Measurements from ENCODE around the gene CORO2A. TPM values are rescaled to one million over a fixed set of nuclear protein-coding genes. Genes with fewer than 3 reads are reported as not detected.

The CORO2A gene
- total RNA-seq, 3 donors from 2014 or later = 1.4 to 7.2 (median 7.2) TPM

- no peaks in the 10 kb centered on the region for H3K9me3 ChIP-seq
- H3K4me1 ChIP-seq = no peaks in the 10 kb centered on the region
- no peaks in the 10 kb centered on the region for H3K27me3 ChIP-seq
- TF ChIP-seq POLR2AphosphoS5 (IDR thresholded peaks at IDR 0.05) = no peak
- TF ChIP-seq POLR2A (IDR thresholded peaks at IDR 0.05) = no peak
- H3K36me3 ChIP-seq = peaks cover 6% of the 10 kb centered on the region
- intact Hi-C loops (cut with DNase I; ENCODE audit: low total_unique reads) = no loop called here
- no peak overlapping the region for H3K27ac ChIP-seq
- DNase-seq (ENCODE audit: low spot score in 2 of 2) = no peak
- no peak overlapping the region for H3K4me3 ChIP-seq
Measured at GRCh38 chr9:98219794-98220370, 27.4 kb upstream of the CORO2A start.

GRCh38 chr9:98219364-98219716 lies 26.9 kb upstream of the CORO2A start:
- Histone ChIP-seq H3K27ac (peak overlapping the region in 1 of 2 donors; percentile 2), H3K4me1 (no peaks in the 10 kb centered on the region), H3K9me3 (no peaks in the 10 kb centered on the region), H3K36me3 (peaks cover 6% of the 10 kb centered on the region), H3K4me3 (no peak overlapping the region), H3K27me3 (no peaks in the 10 kb centered on the region)
- no peak for DNase-seq (ENCODE audit: low spot score in 2 of 2)
- TF ChIP-seq POLR2AphosphoS5 (IDR thresholded peaks at IDR 0.05) = no peak
- TF ChIP-seq POLR2A (IDR thresholded peaks at IDR 0.05) = no peak
- no peak for TF ChIP-seq CTCF (IDR thresholded peaks at IDR 0.05)
- intact Hi-C loops (cut with DNase I; ENCODE audit: low total_unique reads) = no loop called here

- intact Hi-C loops (cut with DNase I; ENCODE audit: low total_unique reads) = no loop called here
- H3K27ac ChIP-seq = peak overlapping the region in 1 of 2 donors; percentile 2
- DNase-seq (ENCODE audit: low spot score in 2 of 2) = no peak
- H3K9me3 ChIP-seq = no peaks in the 10 kb centered on the region
- no peak for TF ChIP-seq POLR2A (IDR thresholded peaks at IDR 0.05)
- TF ChIP-seq POLR2AphosphoS5 (IDR thresholded peaks at IDR 0.05) = no peak
- no peak for TF ChIP-seq CTCF (IDR thresholded peaks at IDR 0.05)
- no peaks in the 10 kb centered on the region for H3K27me3 ChIP-seq
- H3K4me1 ChIP-seq = no peaks in the 10 kb centered on the region
- peaks cover 6% of the 10 kb centered on the region for H3K36me3 ChIP-seq
- no peak overlapping the region for H3K4me3 ChIP-seq
Measured at GRCh38 chr9:98218562-98219363, 26.3 kb upstream of the CORO2A start.

GRCh38 chr9:98217255-98217654 lies 24.8 kb upstream of the CORO2A start:
- TF ChIP-seq POLR2A (IDR thresholded peaks at IDR 0.05) = no peak
- TF ChIP-seq POLR2AphosphoS5 (IDR thresholded peaks at IDR 0.05) = no peak
- TF ChIP-seq CTCF (IDR thresholded peaks at IDR 0.05) = no peak
- intact Hi-C loops (cut with DNase I; ENCODE audit: low total_unique reads) = no loop called here
- H3K27me3 ChIP-seq = no peaks in the 10 kb centered on the region
- no peaks in the 10 kb centered on the region for H3K4me1 ChIP-seq
- H3K36me3 ChIP-seq = peaks cover 6% of the 10 kb centered on the region
- H3K27ac ChIP-seq = no peak overlapping the region
- no peak for DNase-seq (ENCODE audit: low spot score in 2 of 2)
- H3K4me3 ChIP-seq = no peak overlapping the region
- H3K9me3 ChIP-seq = no peaks in the 10 kb centered on the region

GRCh38 chr9:98216391-98216790 lies 24.0 kb upstream of the CORO2A start:
- Histone ChIP-seq H3K4me1 (no peaks in the 10 kb centered on the region), H3K27me3 (no peaks in the 10 kb centered on the region), H3K4me3 (no peak overlapping the region), H3K9me3 (no peaks in the 10 kb centered on the region), H3K36me3 (peaks cover 6% of the 10 kb centered on the region), H3K27ac (peak overlapping the region in 1 of 2 donors; percentile 69)
- intact Hi-C loops (cut with DNase I; ENCODE audit: low total_unique reads) = no loop called here
- TF ChIP-seq POLR2AphosphoS5 (IDR thresholded peaks at IDR 0.05) = no peak
- TF ChIP-seq CTCF (IDR thresholded peaks at IDR 0.05) = no peak
- TF ChIP-seq POLR2A (IDR thresholded peaks at IDR 0.05) = no peak
- DNase-seq (ENCODE audit: low spot score in 2 of 2) = no peak
